GM23338 (cell line): ENCODE data around the gene MYRF. TPM values are rescaled to one million over a fixed set of nuclear protein-coding genes. Genes with fewer than 3 reads are reported as not detected.

ENCODE experiments used
- ATAC-seq: fragments of 200-7000 bp; cut with Tn5 transposase; 3 replicates; pipeline ENCODE4 v1.9.1; 2020
- DNase-seq: peaks from one replicate; pipeline ENCODE4 v3.0.0-alpha.2; 2015; ENCODE audit warnings: low spot score
- H2AFZ ChIP-seq: fragments of 200-600 bp; sonication (generic); 2 replicates; pipeline ENCODE4 v1.8.0; 2016; ENCODE audit warnings: antibody characterized with exemption, mild to moderate bottlenecking, moderate library complexity
- H3F3A ChIP-seq: fragments of 200-600 bp; sonication (generic); replicated peaks from 2 replicates; pipeline ENCODE4 v1.8.0; 2017; ENCODE audit warnings: antibody characterized with exemption, mixed run types, low read depth
- H3K27ac ChIP-seq: fragments of 200-600 bp; sonication (generic); 2 replicates; pipeline ENCODE4 v1.6.1; 2016; ENCODE audit warnings: low read depth
- H3K27me3 ChIP-seq: fragments of 200-600 bp; sonication (generic); 2 replicates; pipeline ENCODE4 v1.8.0; 2016; ENCODE audit warnings: mild to moderate bottlenecking, mixed run types, moderate library complexity; ENCODE audit not compliant: insufficient read depth
- H3K36me3 ChIP-seq: fragments of 200-600 bp; sonication (generic); 2 replicates; pipeline ENCODE4 v1.8.0; 2016; ENCODE audit warnings: mild to moderate bottlenecking; ENCODE audit not compliant: insufficient read depth
- H3K4me1 ChIP-seq: fragments of 200-600 bp; sonication (generic); 2 replicates; pipeline ENCODE4 v1.8.0; 2016; ENCODE audit warnings: mild to moderate bottlenecking, moderate library complexity; ENCODE audit not compliant: insufficient read depth
- H3K4me2 ChIP-seq: fragments of 200-600 bp; sonication (generic); 2 replicates; pipeline ENCODE4 v1.7.1; 2017; ENCODE audit warnings: mixed run types
- H3K4me3 ChIP-seq: fragments of 200-600 bp; sonication (generic); 2 replicates; pipeline ENCODE4 v1.6.1; 2016; ENCODE audit warnings: mixed run types
- H3K79me2 ChIP-seq: fragments of 200-600 bp; sonication (generic); replicated peaks from 2 replicates; pipeline ENCODE4 v1.8.0; 2017; ENCODE audit warnings: mild to moderate bottlenecking; ENCODE audit not compliant: insufficient read depth
- H3K9me2 ChIP-seq: fragments of 200-600 bp; sonication (generic); 2 replicates; pipeline ENCODE4 v1.8.0; 2017; ENCODE audit not compliant: insufficient read depth
- H4K20me1 ChIP-seq: fragments of 200-600 bp; sonication (generic); replicated peaks from 2 replicates; pipeline ENCODE4 v1.8.0; 2017; ENCODE audit warnings: mild to moderate bottlenecking; ENCODE audit not compliant: insufficient read depth
- H3K27ac Mint-ChIP-seq: 2 replicates; pipeline ENCODE4 v1.8.0; 2020; ENCODE audit warnings: inconsistent platforms, mild to moderate bottlenecking, moderate library complexity, mixed read lengths
- H3K27me3 Mint-ChIP-seq: 3 replicates; pipeline ENCODE4 v1.8.0; 2022; ENCODE audit warnings: low read depth, mild to moderate bottlenecking, moderate library complexity, mixed read lengths, inconsistent platforms; ENCODE audit not compliant: insufficient read depth, poor library complexity
- H3K36me3 Mint-ChIP-seq: 3 replicates; pipeline ENCODE4 v1.8.0; 2021; ENCODE audit warnings: low read depth, mild to moderate bottlenecking, inconsistent platforms, moderate library complexity, mixed read lengths
- H3K4me1 Mint-ChIP-seq: 3 replicates; pipeline ENCODE4 v1.8.0; 2020; ENCODE audit warnings: mild to moderate bottlenecking, inconsistent platforms, mixed read lengths
- H3K4me3 Mint-ChIP-seq: 3 replicates; pipeline ENCODE4 v1.8.0; 2021; ENCODE audit warnings: moderate library complexity, mild to moderate bottlenecking, inconsistent platforms, mixed read lengths
- H3K9me3 Mint-ChIP-seq: 3 replicates; pipeline ENCODE4 v1.8.0; 2020; ENCODE audit warnings: moderate library complexity, mild to moderate bottlenecking, inconsistent platforms, mixed read lengths
- CREB1 ChIP-seq: fragments of 250-450 bp; sonication (Bioruptor Pico); IDR thresholded peaks from 2 replicates; pipeline ENCODE4 v1.5.0; 2020; ENCODE audit warnings: low read depth, mild to moderate bottlenecking, moderate library complexity
- CTCF ChIP-seq, 2 experiments: fragments of 200-600 bp in 1 of 2; sonication (generic) in 1 of 2; conservative IDR thresholded peaks; 2 replicates each; pipeline versions ENCODE4 v1.5.1 to v1.6.1; 2016 to 2017; ENCODE audit warnings: antibody characterized with exemption in 2 of 2, low read depth in 2 of 2, mild to moderate bottlenecking in 2 of 2, moderate library complexity in 1 of 2
- ETS1 ChIP-seq: IDR thresholded peaks from 2 replicates; pipeline ENCODE4 v1.6.1; 2016; ENCODE audit warnings: antibody characterized with exemption
- EZH2 ChIP-seq: fragments of 200-600 bp; sonication (generic); IDR thresholded peaks from one replicate; pipeline ENCODE4 v1.8.0; 2017; ENCODE audit warnings: antibody characterized with exemption, mild to moderate bottlenecking, low read depth; ENCODE audit not compliant: unreplicated experiment
- EZH2phosphoT487 ChIP-seq: fragments of 200-600 bp; sonication (generic); IDR thresholded peaks from one replicate; pipeline ENCODE4 v1.8.1; 2018; ENCODE audit warnings: antibody characterized with exemption; ENCODE audit not compliant: unreplicated experiment
- JUNB ChIP-seq: IDR thresholded peaks from one replicate; pipeline ENCODE4 v1.6.1; 2016; ENCODE audit warnings: antibody characterized with exemption; ENCODE audit not compliant: unreplicated experiment
- NANOG ChIP-seq: IDR thresholded peaks from 2 replicates; pipeline ENCODE4 v1.6.1; 2016; ENCODE audit warnings: antibody characterized with exemption, borderline replicate concordance
- POLR2AphosphoS5 ChIP-seq: IDR thresholded peaks from 2 replicates; pipeline ENCODE4 v1.6.1; 2016; ENCODE audit warnings: antibody characterized with exemption, low read depth
- STAT1 ChIP-seq: IDR thresholded peaks from one replicate; pipeline ENCODE4 v1.6.1; 2016; ENCODE audit warnings: antibody characterized with exemption; ENCODE audit not compliant: unreplicated experiment
- ZNF114 ChIP-seq: fragments of 250-450 bp; sonication (Bioruptor Pico); IDR thresholded peaks from 2 replicates; pipeline ENCODE4 v1.5.0; 2020; ENCODE audit warnings: mild to moderate bottlenecking, moderate library complexity
- ZNF331 ChIP-seq: fragments of 250-450 bp; sonication (Bioruptor Pico); IDR thresholded peaks from 2 replicates; pipeline ENCODE4 v1.5.0; 2020; ENCODE audit warnings: low read depth, mild to moderate bottlenecking, moderate library complexity
- ZNF462 ChIP-seq: fragments of 250-450 bp; sonication (Bioruptor Pico); IDR thresholded peaks from 2 replicates; pipeline ENCODE4 v1.5.0; 2020; ENCODE audit warnings: mild to moderate bottlenecking, moderate library complexity
- polyA plus RNA-seq: library from polyadenylated mRNA; unstranded; fragments of >200 nt; fragmentation: Nextera tagmentation; extraction: Ambion mirVana; gene quantifications from 2 replicates; pipeline ENCODE4 v1.2.1, GENCODE V29; 2016
- total RNA-seq: library from RNA; depleted of rRNA; stranded (reverse); fragments of >200 nt; shearing (Covaris generic); gene quantifications from 2 replicates; pipeline ENCODE4 v1.2.3, GENCODE V29; 2014
- TF ChIP-seq, protein P1 (sequence below): IDR thresholded peaks from one replicate; pipeline ENCODE4 v1.6.1; 2018; ENCODE audit warnings: antibody characterized with exemption; ENCODE audit not compliant: unreplicated experiment

The MYRF gene
- total and polyA plus RNA-seq, 2 experiments from 2014 or later: 1.9 to 5.5 TPM

- Histone ChIP-seq H3K4me2 (no peak overlapping the region), H3K27ac (no peak overlapping the region), H3K4me1 (no peaks in the 10 kb centered on the region; the same call in 1 of the 2 replicates), H3K36me3 (no peaks in the 10 kb centered on the region), H3K27me3 (no peaks in the 10 kb centered on the region), H4K20me1 (no peaks in the 10 kb centered on the region), H3K9me2 (no peaks in the 10 kb centered on the region), H3K79me2 (no peaks in the 10 kb centered on the region), H3F3A (no peaks in the 10 kb centered on the region), H3K4me3 (no peak overlapping the region), H2AFZ (no peak overlapping the region)
- peaks cover 29% of the 10 kb centered on the region for H3K4me1 Mint-ChIP-seq
- ATAC-seq (no peak), DNase-seq (no peak)
- H3K27ac Mint-ChIP-seq: no peak overlapping the region
- no peaks in the 10 kb centered on the region for H3K36me3 Mint-ChIP-seq
- TF ChIP-seq EZH2: no peak
- TF ChIP-seq EZH2phosphoT487: no peak
- no peak for TF ChIP-seq CTCF (conservative IDR thresholded peaks at IDR 0.05; ENCODE audit: low read depth in 2 of 2)
- TF ChIP-seq, protein P1, sequence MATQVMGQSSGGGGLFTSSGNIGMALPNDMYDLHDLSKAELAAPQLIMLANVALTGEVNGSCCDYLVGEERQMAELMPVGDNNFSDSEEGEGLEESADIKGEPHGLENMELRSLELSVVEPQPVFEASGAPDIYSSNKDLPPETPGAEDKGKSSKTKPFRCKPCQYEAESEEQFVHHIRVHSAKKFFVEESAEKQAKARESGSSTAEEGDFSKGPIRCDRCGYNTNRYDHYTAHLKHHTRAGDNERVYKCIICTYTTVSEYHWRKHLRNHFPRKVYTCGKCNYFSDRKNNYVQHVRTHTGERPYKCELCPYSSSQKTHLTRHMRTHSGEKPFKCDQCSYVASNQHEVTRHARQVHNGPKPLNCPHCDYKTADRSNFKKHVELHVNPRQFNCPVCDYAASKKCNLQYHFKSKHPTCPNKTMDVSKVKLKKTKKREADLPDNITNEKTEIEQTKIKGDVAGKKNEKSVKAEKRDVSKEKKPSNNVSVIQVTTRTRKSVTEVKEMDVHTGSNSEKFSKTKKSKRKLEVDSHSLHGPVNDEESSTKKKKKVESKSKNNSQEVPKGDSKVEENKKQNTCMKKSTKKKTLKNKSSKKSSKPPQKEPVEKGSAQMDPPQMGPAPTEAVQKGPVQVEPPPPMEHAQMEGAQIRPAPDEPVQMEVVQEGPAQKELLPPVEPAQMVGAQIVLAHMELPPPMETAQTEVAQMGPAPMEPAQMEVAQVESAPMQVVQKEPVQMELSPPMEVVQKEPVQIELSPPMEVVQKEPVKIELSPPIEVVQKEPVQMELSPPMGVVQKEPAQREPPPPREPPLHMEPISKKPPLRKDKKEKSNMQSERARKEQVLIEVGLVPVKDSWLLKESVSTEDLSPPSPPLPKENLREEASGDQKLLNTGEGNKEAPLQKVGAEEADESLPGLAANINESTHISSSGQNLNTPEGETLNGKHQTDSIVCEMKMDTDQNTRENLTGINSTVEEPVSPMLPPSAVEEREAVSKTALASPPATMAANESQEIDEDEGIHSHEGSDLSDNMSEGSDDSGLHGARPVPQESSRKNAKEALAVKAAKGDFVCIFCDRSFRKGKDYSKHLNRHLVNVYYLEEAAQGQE: no peak
- no peak for TF ChIP-seq ETS1
- TF ChIP-seq POLR2AphosphoS5: no peak
- no peak for TF ChIP-seq ZNF331 (CRISPR knock-in tag)
- TF ChIP-seq CREB1: no peak
- TF ChIP-seq NANOG: no peak
- no peak for TF ChIP-seq JUNB
- TF ChIP-seq ZNF114: no peak
- TF ChIP-seq ZNF462 (CRISPR knock-in tag): no peak
- no peak for TF ChIP-seq STAT1
- no peak overlapping the region for H3K4me3 Mint-ChIP-seq
- no peaks in the 10 kb centered on the region for H3K9me3 Mint-ChIP-seq
- H3K27me3 Mint-ChIP-seq: peaks cover 3% of the 10 kb centered on the region
Measured at GRCh38 chr11:61707574-61707973, 44.9 kb upstream of the MYRF start.
